ENCODE measurements around the gene RCOR1. TPM values are rescaled to one million over a fixed set of nuclear protein-coding genes. Genes with fewer than 3 reads are reported as not detected.

Gene RCOR1
- total RNA-seq, 1 experiment from 2014 or later: 34.1 TPM

GRCh38 chr14:102616318-102616717, 23.9 kb downstream of the RCOR1 start:
- Histone ChIP-seq H2BK120ac (ENCODE audit: low read depth, low read length, poor library complexity, severe bottlenecking) (no peak overlapping the region), H3K23me2 (ENCODE audit: insufficient read length, low read depth, low read length, poor library complexity, severe bottlenecking) (peaks cover 2% of the 10 kb centered on the region), H3K4ac (ENCODE audit: low read depth, low read length) (no peak overlapping the region), H4K91ac (ENCODE audit: insufficient read length, low read depth, low read length) (no peak overlapping the region), H2BK5ac (ENCODE audit: insufficient read length, low read length) (no peak overlapping the region), H3K27me3 (ENCODE audit: insufficient read depth, low read length) (no peaks in the 10 kb centered on the region), H2BK20ac (ENCODE audit: low read depth, low read length, poor library complexity, severe bottlenecking) (no peak overlapping the region), H3K56ac (ENCODE audit: insufficient read length, low read depth, low read length) (no peak overlapping the region), H3K27ac (ENCODE audit: insufficient read length, low read depth, low read length) (no peak overlapping the region), H2AFZ (ENCODE audit: low read length) (no peak overlapping the region), H3K23ac (ENCODE audit: insufficient read length, low read depth, low read length) (no peak overlapping the region), H3K14ac (ENCODE audit: insufficient read depth, low read length) (no peak overlapping the region), H4K8ac (replicated peaks; ENCODE audit: insufficient read length, low read depth, low read length) (no peak overlapping the region), H3K9ac (ENCODE audit: extremely low read depth, insufficient read length, low read length) (no peak overlapping the region), H2BK15ac (ENCODE audit: low read depth, low read length) (no peak overlapping the region), H3K79me1 (ENCODE audit: insufficient read depth, low read depth, low read length, poor library complexity, severe bottlenecking) (peaks cover 10% of the 10 kb centered on the region), H3K4me2 (ENCODE audit: insufficient read depth, insufficient read length, low read length) (no peak overlapping the region), H4K5ac (ENCODE audit: insufficient read length, low read depth, low read length) (no peak overlapping the region), H3K18ac (ENCODE audit: insufficient read length, low read depth, low read length) (no peak overlapping the region), H3K4me1 (ENCODE audit: insufficient read depth, low read length) (no peaks in the 10 kb centered on the region; the same call in 1 of the 2 replicates), H2AK5ac (ENCODE audit: insufficient read length, low read length) (no peak overlapping the region), H3K9me3 (ENCODE audit: control insufficient read depth, low read depth, low read length) (no peaks in the 10 kb centered on the region), H3K79me2 (ENCODE audit: insufficient read depth, low read length) (peaks cover 21% of the 10 kb centered on the region; the same call in 1 of the 2 replicates), H3T11ph (ENCODE audit: low read length) (no peak overlapping the region), H4K20me1 (ENCODE audit: control insufficient read depth, insufficient read depth, insufficient read length) (no peaks in the 10 kb centered on the region), H2BK12ac (ENCODE audit: insufficient read length, low read depth, low read length) (no peak overlapping the region)
- no peak for TF ChIP-seq CTCF (conservative IDR thresholded peaks at IDR 0.05)
- Mint-ChIP-seq H3K9me3 (no peaks in the 10 kb centered on the region), H3K27ac (no peak overlapping the region), H3K36me3 (ENCODE audit: insufficient read depth in 1 of 3, low read depth in 3 of 3) (peaks cover 3 to 19% (median 7%) of the 10 kb centered on the region in 3 experiments; a peak in 4 of 7 replicates), H3K4me1 (peaks cover 7% of the 10 kb centered on the region in 2 experiments), H3K27me3 (ENCODE audit: low read depth) (no peaks in the 10 kb centered on the region), H3K4me3 (no peak overlapping the region)
- DNase-seq: no peak
- no CpG with 5 or more reads among the region's 2 CpGs for WGBS (ENCODE audit: extremely low coverage, insufficient read length, low lambda C conversion rate)
